ENCODE results near the gene TEC.

The TEC gene

GRCh38 chr4:48247878-48248558, 21.6 kb downstream of the TEC start:
- TF ChIP-seq ZFX (IDR thresholded peaks at IDR 0.05; ENCODE audit: borderline replicate concordance): no peak
- no peak for TF ChIP-seq CTCF (IDR thresholded peaks at IDR 0.05)
- no peak overlapping the region for H3K27ac ChIP-seq

GRCh38 chr4:48247142-48247877, 22.3 kb downstream of the TEC start:
- no peak overlapping the region for H3K27ac ChIP-seq
- TF ChIP-seq CTCF (IDR thresholded peaks at IDR 0.05) (no peak), ZFX (IDR thresholded peaks at IDR 0.05; ENCODE audit: borderline replicate concordance) (no peak)

GRCh38 chr4:48244665-48245064, 25.0 kb downstream of the TEC start:
- no peak for TF ChIP-seq CTCF (IDR thresholded peaks at IDR 0.05)
- no peak overlapping the region for H3K27ac ChIP-seq

GRCh38 chr4:48243887-48244286, 25.8 kb downstream of the TEC start:
- TF ChIP-seq ZFX (IDR thresholded peaks at IDR 0.05; ENCODE audit: borderline replicate concordance): no peak
- TF ChIP-seq CTCF (IDR thresholded peaks at IDR 0.05): no peak
- no peak overlapping the region for H3K27ac ChIP-seq

DNA sequence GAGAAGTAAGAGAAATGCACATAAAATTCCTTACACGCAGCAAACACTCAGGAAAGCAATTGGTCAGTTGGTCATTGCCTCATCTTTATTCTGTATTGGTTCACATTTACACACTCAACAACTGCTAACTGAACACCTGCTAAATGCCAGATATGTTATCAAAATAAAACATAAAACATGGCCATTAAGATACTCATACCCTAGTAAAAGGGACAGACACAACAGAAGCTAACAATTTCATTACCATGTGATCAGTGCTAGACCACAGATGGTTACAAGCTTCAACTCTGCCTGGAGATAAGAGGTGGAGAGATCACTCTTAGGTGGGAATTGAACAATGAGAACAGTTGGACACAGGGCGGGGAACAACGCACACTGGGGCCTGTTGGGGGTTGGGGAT, 26.2 kb downstream of the TEC start:
- no peak overlapping the region for H3K27ac ChIP-seq
- TF ChIP-seq CTCF (IDR thresholded peaks at IDR 0.05) (no peak), ZFX (IDR thresholded peaks at IDR 0.05; ENCODE audit: borderline replicate concordance) (no peak)

DNA sequence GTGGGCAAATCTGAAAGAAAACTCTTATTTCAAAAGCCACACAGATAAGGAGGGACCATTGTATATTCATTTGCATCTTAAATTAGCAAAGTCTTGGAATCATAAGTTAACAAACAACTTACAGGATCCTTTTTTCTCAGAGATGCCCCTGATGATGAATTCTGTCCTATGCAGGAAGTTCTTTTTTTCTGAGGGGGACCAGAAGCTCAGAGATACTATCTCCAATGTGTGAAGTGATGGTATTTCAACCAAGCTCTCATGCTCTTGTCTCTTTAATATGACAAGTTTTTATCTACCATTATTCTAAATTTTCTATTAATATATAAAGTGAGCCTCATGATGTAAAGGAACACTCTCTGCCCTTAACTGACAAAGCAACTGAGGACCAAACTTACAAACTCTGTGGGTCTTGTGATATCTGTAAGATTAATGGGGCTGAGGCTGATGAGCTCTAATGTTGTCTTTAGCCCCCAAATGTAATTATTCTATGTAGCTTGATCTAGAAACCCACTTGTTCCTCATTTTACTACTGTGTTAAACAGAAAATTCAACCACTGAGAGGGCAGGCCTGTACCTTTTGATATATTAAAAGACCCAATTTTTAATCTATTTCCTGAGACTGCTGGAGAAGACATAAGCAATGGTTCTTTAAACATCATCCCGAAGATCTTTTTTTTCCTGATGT, 27.0 kb downstream of the TEC start:
- TF ChIP-seq ZFX (IDR thresholded peaks at IDR 0.05; ENCODE audit: borderline replicate concordance) (no peak), CTCF (IDR thresholded peaks at IDR 0.05) (no peak)
- no peak overlapping the region for H3K27ac ChIP-seq

DNA sequence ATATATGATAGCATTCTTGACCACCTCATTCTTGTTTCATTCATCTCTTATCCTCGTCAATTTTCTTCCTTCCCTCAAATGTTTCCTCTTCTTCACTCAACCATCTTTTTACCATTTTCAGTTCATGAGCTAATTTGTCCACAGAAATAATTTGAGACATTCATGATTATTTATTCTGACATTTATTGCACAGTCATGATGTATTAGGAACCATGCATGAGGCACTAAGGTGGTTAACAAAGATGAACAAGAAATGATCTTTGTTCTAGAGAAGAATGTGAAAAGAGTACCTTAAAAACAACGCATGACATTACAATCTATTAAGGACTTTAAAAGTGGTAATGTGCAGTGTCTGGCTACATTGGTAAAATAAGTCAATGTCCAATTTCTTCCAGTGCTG, 27.9 kb downstream of the TEC start:
- no peak overlapping the region for H3K27ac ChIP-seq
- TF ChIP-seq ZFX (IDR thresholded peaks at IDR 0.05; ENCODE audit: borderline replicate concordance) (no peak), CTCF (IDR thresholded peaks at IDR 0.05) (no peak)

Measured in 22Rv1 (cell line).